HL-60 (cell line): ENCODE data around the gene NTN1.

Experiments
- GABPA ChIP-seq: IDR thresholded peaks from 2 replicates; pipeline ENCODE4 v1.6.1; 2012; ENCODE audit warnings: low read depth
- POLR2AphosphoS5 ChIP-seq: IDR thresholded peaks from 2 replicates; pipeline ENCODE4 v1.6.1; 2012; ENCODE audit warnings: low read depth
- TF ChIP-seq, protein P1 (sequence below): IDR thresholded peaks from one replicate; pipeline ENCODE4 v1.5.1; 2011; ENCODE audit warnings: low read length, control low read depth, inconsistent platforms; ENCODE audit not compliant: insufficient read depth

- TF ChIP-seq, protein P1, sequence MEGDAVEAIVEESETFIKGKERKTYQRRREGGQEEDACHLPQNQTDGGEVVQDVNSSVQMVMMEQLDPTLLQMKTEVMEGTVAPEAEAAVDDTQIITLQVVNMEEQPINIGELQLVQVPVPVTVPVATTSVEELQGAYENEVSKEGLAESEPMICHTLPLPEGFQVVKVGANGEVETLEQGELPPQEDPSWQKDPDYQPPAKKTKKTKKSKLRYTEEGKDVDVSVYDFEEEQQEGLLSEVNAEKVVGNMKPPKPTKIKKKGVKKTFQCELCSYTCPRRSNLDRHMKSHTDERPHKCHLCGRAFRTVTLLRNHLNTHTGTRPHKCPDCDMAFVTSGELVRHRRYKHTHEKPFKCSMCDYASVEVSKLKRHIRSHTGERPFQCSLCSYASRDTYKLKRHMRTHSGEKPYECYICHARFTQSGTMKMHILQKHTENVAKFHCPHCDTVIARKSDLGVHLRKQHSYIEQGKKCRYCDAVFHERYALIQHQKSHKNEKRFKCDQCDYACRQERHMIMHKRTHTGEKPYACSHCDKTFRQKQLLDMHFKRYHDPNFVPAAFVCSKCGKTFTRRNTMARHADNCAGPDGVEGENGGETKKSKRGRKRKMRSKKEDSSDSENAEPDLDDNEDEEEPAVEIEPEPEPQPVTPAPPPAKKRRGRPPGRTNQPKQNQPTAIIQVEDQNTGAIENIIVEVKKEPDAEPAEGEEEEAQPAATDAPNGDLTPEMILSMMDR: no peak
- TF ChIP-seq POLR2AphosphoS5 (no peak), GABPA (no peak)
These were observed 198.5 kb downstream of the NTN1 start for GRCh38 chr17:9219631-9220397.
